HCT116 (cell line): ENCODE measurements around the gene SERTAD4. TPM values are rescaled to one million over a fixed set of nuclear protein-coding genes. Genes with fewer than 3 reads are reported as not detected.

Experiments used
- ATAC-seq: fragments of 200-7000 bp; cut with Tn5 transposase; 2 replicates; pipeline ENCODE4 v1.9.1; 2020; ENCODE audit warnings: mild to moderate bottlenecking, moderate library complexity
- BruUV-seq: library from RNA; stranded (reverse); fragments of 400-500 nt; replicated peaks from 2 replicates; lab custom pipeline; 2021; lab: Mats Ljungman, UMichigan
- CTCF ChIA-PET: fragments of 300-600 bp; sonication (Branson Sonifier 250); formaldehyde crosslinking; loops from one replicate; lab custom pipeline; 2021; ENCODE audit warnings: antibody characterized with exemption; lab: Charles Lee
- POLR2A ChIA-PET: fragments of 300-600, 350-600 bp; sonication (Branson Sonifier 250); formaldehyde crosslinking; loops from one replicate; lab custom pipeline; 2021; ENCODE audit warnings: antibody characterized with exemption; lab: Charles Lee
- RAD21 ChIA-PET, 2 experiments: fragments of 300-600 bp; sonication (Branson Sonifier 250); formaldehyde crosslinking; loops; one replicate each; lab custom pipeline; 2023; ENCODE audit warnings: low total read pairs in 2 of 2; ENCODE audit not compliant: uncharacterized antibody in 2 of 2, unreplicated experiment in 2 of 2, low non-redundant PET in 1 of 2; lab: Charles Lee
- DNase-seq: peaks from one replicate; pipeline ENCODE4 v3.0.0-alpha.2; 2010; ENCODE audit warnings: low read depth, low spot score
- H2AFZ ChIP-seq: fragments of 200-600 bp; shearing (Covaris generic), sonication (generic); 2 replicates; pipeline ENCODE4 v1.6.1; 2017; ENCODE audit warnings: low read depth, mixed run types, mixed read lengths, antibody characterized with exemption, low read length; ENCODE audit not compliant: poor library complexity, severe bottlenecking
- H3K27ac ChIP-seq: 2 replicates; pipeline ENCODE4 v1.5.1; 2012; ENCODE audit warnings: low read depth, low read length
- H3K27me3 ChIP-seq: fragments of 200-600 bp; sonication (generic); 2 replicates; pipeline ENCODE4 v1.6.1; 2016; ENCODE audit warnings: mixed run types, low read length, mixed read lengths; ENCODE audit not compliant: insufficient read depth
- H3K36me3 ChIP-seq, 2 experiments: fragments of 200-500 bp in 1 of 2; fragments of 200-600 bp in 1 of 2; sonication (Bioruptor generic) in 1 of 2; sonication (generic) in 1 of 2; 2 replicates each; pipeline versions ENCODE4 v1.5.1 to v1.6.1; 2014 to 2016; ENCODE audit warnings: low read length in 2 of 2, inconsistent platforms in 1 of 2, mixed read lengths in 1 of 2, mixed run types in 1 of 2; ENCODE audit not compliant: insufficient read depth in 2 of 2, control insufficient read depth in 1 of 2
- H3K4me1 ChIP-seq, 2 experiments: fragments of 200-600 bp in 1 of 2; sonication (generic) in 1 of 2; 2 replicates each; pipeline versions ENCODE4 v1.5.1 to v1.6.1; 2012 to 2017; ENCODE audit warnings: low read length in 2 of 2, inconsistent platforms in 1 of 2, mild to moderate bottlenecking in 1 of 2, mixed read lengths in 1 of 2, mixed run types in 1 of 2, moderate library complexity in 1 of 2; ENCODE audit not compliant: insufficient read depth in 2 of 2, control insufficient read depth in 1 of 2
- H3K4me2 ChIP-seq: fragments of 200-600 bp; sonication (generic); 2 replicates; pipeline ENCODE4 v1.6.1; 2017; ENCODE audit warnings: mixed run types, low read length, mixed read lengths
- H3K4me3 ChIP-seq, 2 experiments: fragments of 200-600 bp in 1 of 2; sonication (generic) in 1 of 2; replicated peaks in 1 of 2; 2 replicates each; pipeline ENCODE4 v1.5.1; 2011 to 2016; ENCODE audit warnings: low read length in 2 of 2, control low read depth in 1 of 2, low read depth in 1 of 2, mild to moderate bottlenecking in 1 of 2, mixed read lengths in 1 of 2, mixed run types in 1 of 2
- H3K79me2 ChIP-seq: fragments of 200-600 bp; sonication (generic); 2 replicates; pipeline ENCODE4 v1.6.1; 2017; ENCODE audit warnings: mild to moderate bottlenecking, mixed run types, low read length, moderate library complexity, mixed read lengths; ENCODE audit not compliant: insufficient read depth
- H3K9ac ChIP-seq: fragments of 200-600 bp; sonication (generic); 2 replicates; pipeline ENCODE4 v1.6.1; 2016; ENCODE audit warnings: low read length, mixed read lengths
- H3K9me2 ChIP-seq: fragments of 200-600 bp; sonication (generic), shearing (Covaris generic); 2 replicates; pipeline ENCODE4 v1.6.1; 2017; ENCODE audit warnings: mixed run types, mild to moderate bottlenecking, moderate library complexity; ENCODE audit not compliant: insufficient read depth
- H3K9me3 ChIP-seq, 2 experiments: fragments of 200-500 bp in 1 of 2; fragments of 200-600 bp in 1 of 2; sonication (Bioruptor generic) in 1 of 2; sonication (generic) in 1 of 2; 2 replicates each; pipeline ENCODE4 v1.6.1; 2014 to 2017; ENCODE audit warnings: low read length in 2 of 2, mixed read lengths in 2 of 2, inconsistent platforms in 1 of 2, low read depth in 1 of 2, mild to moderate bottlenecking in 1 of 2, mixed run types in 1 of 2, moderate library complexity in 1 of 2; ENCODE audit not compliant: control insufficient read depth in 1 of 2, insufficient read depth in 1 of 2
- H4K20me1 ChIP-seq: fragments of 200-600 bp; sonication (generic), shearing (Covaris generic); 2 replicates; pipeline ENCODE4 v1.6.1; 2017; ENCODE audit warnings: mixed run types, mild to moderate bottlenecking, moderate library complexity; ENCODE audit not compliant: insufficient read depth
- CBX3 ChIP-seq: IDR thresholded peaks from 2 replicates; pipeline ENCODE4 v1.6.1; 2012; ENCODE audit warnings: low read depth
- EZH2phosphoT487 ChIP-seq: fragments of 200-600 bp; IDR thresholded peaks from 2 replicates; pipeline ENCODE4 v1.6.1; 2018; ENCODE audit warnings: antibody characterized with exemption, borderline replicate concordance
- FOSL1 ChIP-seq: IDR thresholded peaks from 2 replicates; pipeline ENCODE4 v1.6.1; 2012; ENCODE audit warnings: low read depth
- POLR2A ChIP-seq: IDR thresholded peaks from 2 replicates; pipeline ENCODE4 v1.7.0; 2011; ENCODE audit warnings: borderline replicate concordance; ENCODE audit not compliant: insufficient read depth, insufficient read length; ENCODE audit errors: extremely low read depth
- YY1 ChIP-seq: IDR thresholded peaks from 2 replicates; pipeline ENCODE4 v1.6.1; 2011; ENCODE audit warnings: low read length, low read depth, moderate library complexity, mild to moderate bottlenecking; ENCODE audit not compliant: insufficient replicate concordance; ENCODE audit errors: extremely low read depth
- intact Hi-C: fragments of 100-400 bp; cut with micrococcal nuclease; formaldehyde crosslinking; loops from 2 replicates; pipeline ENCODE4 v1.10.0; 2022
- total RNA-seq: library from RNA; stranded (reverse); gene quantifications from one replicate; pipeline ENCODE4 v1.2.1, GENCODE V29; 2021; ENCODE audit not compliant: unreplicated experiment
- TF ChIP-seq, protein P1 (sequence below): IDR thresholded peaks from 2 replicates; pipeline ENCODE4 v1.6.1; 2012

Gene SERTAD4
- total RNA-seq, 1 experiment from 2014 or later: 0.07 TPM

DNA sequence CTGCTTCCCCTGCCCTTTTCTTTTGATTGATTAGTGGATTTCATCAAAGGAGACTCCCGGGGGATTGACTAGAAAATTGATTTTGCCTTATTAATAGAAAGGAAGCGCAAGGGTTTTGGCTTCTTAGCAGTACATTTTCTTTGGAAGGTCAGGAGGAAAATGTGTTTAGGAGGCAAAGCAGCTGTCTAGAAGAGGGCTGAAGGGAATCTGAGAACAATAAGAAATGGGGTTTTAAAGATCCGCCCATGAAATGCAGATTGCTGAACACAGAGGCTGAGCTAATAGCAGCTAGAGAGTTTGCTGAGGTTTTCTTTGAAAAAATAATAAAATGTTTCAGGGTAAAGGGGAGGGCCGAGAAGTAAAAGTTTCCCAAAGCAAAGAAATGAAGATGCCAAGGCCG, 4.9 kb downstream of the SERTAD4 start:
- H3K27me3 ChIP-seq: peaks cover 34% of the 10 kb centered on the region
- H3K27ac ChIP-seq: no peak overlapping the region
- H3K4me3 ChIP-seq: no peak overlapping the region
- H3K9me3 ChIP-seq: no peaks in the 10 kb centered on the region
- H3K4me1 ChIP-seq: peaks cover 7 to 24% of the 10 kb centered on the region in 2 experiments; a peak in 3 of 4 replicates
- no peaks in the 10 kb centered on the region for H4K20me1 ChIP-seq
- no peak overlapping the region for H2AFZ ChIP-seq
- ATAC-seq (no peak), DNase-seq (no peak)
- intact Hi-C loops: no loop called here
- H3K36me3 ChIP-seq: no peaks in the 10 kb centered on the region
- no peak overlapping the region for H3K9ac ChIP-seq
- no peaks in the 10 kb centered on the region for H3K79me2 ChIP-seq
- no TSS peak for BruUV-seq
- H3K9me2 ChIP-seq: no peaks in the 10 kb centered on the region
- ChIA-PET POLR2A (no interaction called here), RAD21 (no interaction called here), CTCF (no interaction called here)
- H3K4me2 ChIP-seq: no peak overlapping the region
- TF ChIP-seq EZH2phosphoT487 (no peak), CBX3 (no peak), FOSL1 (no peak)

GRCh38 chr1:210237981-210238380, 5.4 kb downstream of the SERTAD4 start:
- H3K4me2 ChIP-seq: no peak overlapping the region
- no peaks in the 10 kb centered on the region for H3K36me3 ChIP-seq
- RAD21 ChIA-PET: no interaction called here
- TF ChIP-seq POLR2A: no peak
- TF ChIP-seq YY1: no peak
- TF ChIP-seq, protein P1, sequence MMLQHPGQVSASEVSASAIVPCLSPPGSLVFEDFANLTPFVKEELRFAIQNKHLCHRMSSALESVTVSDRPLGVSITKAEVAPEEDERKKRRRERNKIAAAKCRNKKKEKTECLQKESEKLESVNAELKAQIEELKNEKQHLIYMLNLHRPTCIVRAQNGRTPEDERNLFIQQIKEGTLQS: no peak
- TF ChIP-seq, all 23 proteins: peak for 0
- H3K27ac ChIP-seq: no peak overlapping the region
- DNase-seq (no peak), ATAC-seq (no peak)
- H3K9ac ChIP-seq: no peak overlapping the region
- peaks cover 7 to 24% of the 10 kb centered on the region in 2 experiments; a peak in 3 of 4 replicates for H3K4me1 ChIP-seq
- no peaks in the 10 kb centered on the region for H3K9me3 ChIP-seq
- intact Hi-C loops: loop anchor here (2.0 kb wide), 1 partner anchor 73 kb away; no protein-coding TSS in a partner anchor
- ChIA-PET CTCF (no interaction called here), POLR2A (no interaction called here)
- H3K27me3 ChIP-seq: peaks cover 39% of the 10 kb centered on the region
- H3K79me2 ChIP-seq: no peaks in the 10 kb centered on the region
- no peak overlapping the region for H2AFZ ChIP-seq
- no peaks in the 10 kb centered on the region for H4K20me1 ChIP-seq
- BruUV-seq: no TSS peak
- H3K4me3 ChIP-seq: no peak overlapping the region
- H3K9me2 ChIP-seq: no peaks in the 10 kb centered on the region
